Measurements from ENCODE around the gene STK32B. TPM values are rescaled to one million over a fixed set of nuclear protein-coding genes. Genes with fewer than 3 reads are reported as not detected.
"Not testable (repeated sequence)": the region's sequence is repeated elsewhere in the genome, so short reads cannot be mapped to it uniquely, and the experiment has no call there.

STK32B gene
- total and polyA plus RNA-seq, 2 experiments from 2014 or later: not detected

DNA sequence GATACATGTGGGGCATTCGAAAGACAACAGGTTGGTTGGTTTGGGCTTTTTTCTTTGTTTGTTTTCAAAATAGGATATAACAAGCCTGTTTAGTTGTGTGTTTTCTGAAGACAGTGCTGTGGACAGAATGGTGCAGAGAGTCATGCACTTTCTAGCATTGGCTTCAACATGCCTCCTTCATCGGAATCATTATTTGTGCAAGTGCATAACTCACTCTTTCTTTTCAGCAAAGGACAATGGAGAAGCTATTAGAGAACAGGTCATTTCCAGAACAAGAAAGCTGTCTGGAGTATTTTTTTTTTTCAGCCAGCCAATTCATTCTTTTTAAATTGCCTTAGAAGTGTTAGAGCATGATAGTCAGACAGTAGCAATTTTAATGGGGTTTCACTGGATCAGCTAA, 225.8 kb downstream of the STK32B start:
- Histone ChIP-seq H3K4me3 (no peak overlapping the region), H3K27ac (no peak overlapping the region), H3K4me1 (ENCODE audit: low read depth) (no peaks in the 10 kb centered on the region), H3K27me3 (no peaks in the 10 kb centered on the region), H3K36me3 (no peaks in the 10 kb centered on the region), H3K9me3 (ENCODE audit: low read depth) (no peaks in the 10 kb centered on the region)
- TF ChIP-seq, protein P1, sequence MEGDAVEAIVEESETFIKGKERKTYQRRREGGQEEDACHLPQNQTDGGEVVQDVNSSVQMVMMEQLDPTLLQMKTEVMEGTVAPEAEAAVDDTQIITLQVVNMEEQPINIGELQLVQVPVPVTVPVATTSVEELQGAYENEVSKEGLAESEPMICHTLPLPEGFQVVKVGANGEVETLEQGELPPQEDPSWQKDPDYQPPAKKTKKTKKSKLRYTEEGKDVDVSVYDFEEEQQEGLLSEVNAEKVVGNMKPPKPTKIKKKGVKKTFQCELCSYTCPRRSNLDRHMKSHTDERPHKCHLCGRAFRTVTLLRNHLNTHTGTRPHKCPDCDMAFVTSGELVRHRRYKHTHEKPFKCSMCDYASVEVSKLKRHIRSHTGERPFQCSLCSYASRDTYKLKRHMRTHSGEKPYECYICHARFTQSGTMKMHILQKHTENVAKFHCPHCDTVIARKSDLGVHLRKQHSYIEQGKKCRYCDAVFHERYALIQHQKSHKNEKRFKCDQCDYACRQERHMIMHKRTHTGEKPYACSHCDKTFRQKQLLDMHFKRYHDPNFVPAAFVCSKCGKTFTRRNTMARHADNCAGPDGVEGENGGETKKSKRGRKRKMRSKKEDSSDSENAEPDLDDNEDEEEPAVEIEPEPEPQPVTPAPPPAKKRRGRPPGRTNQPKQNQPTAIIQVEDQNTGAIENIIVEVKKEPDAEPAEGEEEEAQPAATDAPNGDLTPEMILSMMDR (IDR thresholded peaks at IDR 0.05; ENCODE audit: low read depth, low read length): no peak
- no peak for DNase-seq (ENCODE audit: low read depth in 1 of 2, low spot score in 1 of 2)

DNA sequence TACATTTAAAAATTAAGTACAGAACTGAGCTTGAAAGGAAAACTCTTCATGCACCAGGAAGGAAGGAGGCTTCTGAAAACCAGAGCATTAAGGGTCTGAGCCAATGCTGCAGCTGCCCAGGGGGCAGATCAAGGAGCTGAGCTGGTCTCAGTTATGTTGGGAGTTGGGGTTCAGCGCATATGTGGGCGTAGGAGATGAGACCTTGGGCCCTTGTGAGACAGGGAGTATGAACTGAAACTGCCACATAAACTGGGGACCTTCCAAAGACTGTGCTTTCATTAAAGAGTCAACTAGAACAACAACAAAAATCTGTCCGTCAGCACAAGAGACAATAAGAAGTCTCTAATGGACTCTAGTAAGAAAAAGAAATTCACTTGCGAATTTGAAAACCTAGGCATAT, 226.9 kb downstream of the STK32B start:
- H3K4me3 ChIP-seq: no peak overlapping the region
- TF ChIP-seq, protein P1 (IDR thresholded peaks at IDR 0.05; ENCODE audit: low read depth, low read length): no peak
- no peaks in the 10 kb centered on the region for H3K9me3 ChIP-seq (ENCODE audit: low read depth)
- H3K4me1 ChIP-seq (ENCODE audit: low read depth): no peaks in the 10 kb centered on the region
- no peaks in the 10 kb centered on the region for H3K27me3 ChIP-seq
- no peak overlapping the region for H3K27ac ChIP-seq
- no peak for DNase-seq (ENCODE audit: low read depth in 1 of 2, low spot score in 1 of 2)
- H3K36me3 ChIP-seq: no peaks in the 10 kb centered on the region

DNA sequence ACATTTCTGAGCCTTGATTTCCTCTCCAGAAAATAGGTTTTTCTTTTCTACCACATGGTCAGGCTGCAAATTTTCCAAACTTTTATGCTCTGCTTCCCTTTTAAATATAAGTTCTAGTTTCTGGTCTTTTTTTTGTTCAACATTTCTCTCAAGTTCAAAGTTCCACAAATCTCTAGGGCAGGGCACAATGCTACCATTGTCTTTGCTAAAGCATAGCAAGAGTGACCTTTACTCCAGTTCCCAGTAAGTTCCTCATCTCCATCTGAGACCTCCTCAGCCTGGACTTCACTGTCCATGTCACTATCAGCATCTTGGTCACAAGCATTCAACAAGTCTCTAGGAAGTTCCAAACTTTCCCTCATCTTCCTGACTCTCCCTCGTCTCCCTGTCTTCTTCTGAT, 228.8 kb downstream of the STK32B start:
- H3K27me3 ChIP-seq; H3K4me1 ChIP-seq (ENCODE audit: low read depth); H3K36me3 ChIP-seq; H3K27ac ChIP-seq; H3K4me3 ChIP-seq; DNase-seq (ENCODE audit: low read depth in 1 of 2, low spot score in 1 of 2); H3K9me3 ChIP-seq (ENCODE audit: low read depth): not testable (repeated sequence)

DNA sequence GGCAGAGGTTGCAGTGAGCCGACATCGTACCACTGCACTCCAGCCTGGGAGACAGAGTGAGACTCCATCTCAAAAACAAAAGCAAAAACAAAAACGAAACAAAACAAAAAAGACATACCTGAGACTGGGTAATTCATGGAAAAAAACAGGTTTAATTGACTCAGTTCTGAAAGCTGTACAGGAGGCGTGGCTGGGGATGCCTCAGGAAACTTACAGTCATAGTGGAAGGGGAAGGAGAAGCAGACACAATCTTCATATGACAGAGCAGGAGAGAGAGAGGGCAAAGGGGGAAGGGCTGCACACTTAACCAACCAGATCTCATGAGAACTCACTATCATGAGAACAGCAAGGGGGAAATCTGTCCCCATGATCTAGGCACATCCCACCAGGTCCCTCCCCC, 229.5 kb downstream of the STK32B start:
- Histone ChIP-seq H3K4me3 (no peak overlapping the region), H3K4me1 (ENCODE audit: low read depth) (no peaks in the 10 kb centered on the region), H3K27me3 (no peaks in the 10 kb centered on the region), H3K27ac (no peak overlapping the region), H3K36me3 (no peaks in the 10 kb centered on the region), H3K9me3 (ENCODE audit: low read depth) (no peaks in the 10 kb centered on the region)
- no peak for DNase-seq (ENCODE audit: low read depth in 1 of 2, low spot score in 1 of 2)
- TF ChIP-seq, protein P1 (IDR thresholded peaks at IDR 0.05; ENCODE audit: low read depth, low read length): no peak

DNA sequence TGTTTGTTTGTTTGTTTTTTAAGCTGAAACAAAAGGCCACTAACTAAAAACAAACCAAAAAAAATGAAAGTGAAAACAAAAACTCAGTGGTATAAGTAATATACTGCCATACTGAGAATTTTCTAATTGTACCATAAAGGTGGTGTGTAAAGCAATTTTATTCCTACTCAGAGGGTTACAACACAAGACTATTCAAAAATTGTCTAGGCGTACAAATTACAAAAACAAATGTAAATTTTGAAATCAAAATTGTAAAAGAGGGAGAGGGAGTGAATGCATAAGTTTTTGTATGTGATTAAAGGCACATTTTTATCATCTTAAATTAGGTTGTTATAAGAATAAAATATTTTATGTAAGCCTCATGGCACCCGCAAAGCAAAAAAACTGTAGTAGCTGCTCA, 232.6 kb downstream of the STK32B start:
- Histone ChIP-seq H3K27me3 (no peaks in the 10 kb centered on the region), H3K36me3 (no peaks in the 10 kb centered on the region), H3K27ac (no peak overlapping the region), H3K4me3 (no peak overlapping the region), H3K9me3 (ENCODE audit: low read depth) (no peaks in the 10 kb centered on the region), H3K4me1 (ENCODE audit: low read depth) (no peaks in the 10 kb centered on the region)
- TF ChIP-seq, protein P1 (IDR thresholded peaks at IDR 0.05; ENCODE audit: low read depth, low read length): no peak
- no peak for DNase-seq (ENCODE audit: low read depth in 1 of 2, low spot score in 1 of 2)

DNA sequence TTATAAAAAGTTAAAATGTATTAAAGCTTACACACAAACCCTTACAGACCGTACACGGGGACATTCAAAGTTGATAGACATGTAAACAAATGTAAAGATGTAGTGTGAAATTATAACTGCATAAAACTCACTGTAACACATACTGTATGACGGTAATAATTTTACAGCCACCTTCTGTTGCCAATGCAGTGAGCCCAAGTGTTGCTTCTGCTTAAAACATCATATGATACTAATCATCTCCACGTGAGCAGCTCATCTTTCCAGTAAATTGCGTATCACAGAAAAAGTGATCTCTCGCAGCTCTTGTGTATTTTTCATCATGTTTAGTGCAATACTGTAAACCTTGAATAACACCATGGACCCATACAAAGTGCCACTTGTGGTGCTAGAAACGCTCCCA, 233.2 kb downstream of the STK32B start:
- H3K27ac ChIP-seq: no peak overlapping the region
- no peaks in the 10 kb centered on the region for H3K9me3 ChIP-seq (ENCODE audit: low read depth)
- H3K4me1 ChIP-seq (ENCODE audit: low read depth): no peaks in the 10 kb centered on the region
- TF ChIP-seq, protein P1 (IDR thresholded peaks at IDR 0.05; ENCODE audit: low read depth, low read length): no peak
- no peaks in the 10 kb centered on the region for H3K27me3 ChIP-seq
- no peak for DNase-seq (ENCODE audit: low read depth in 1 of 2, low spot score in 1 of 2)
- H3K36me3 ChIP-seq: no peaks in the 10 kb centered on the region
- no peak overlapping the region for H3K4me3 ChIP-seq

Measured in cardiac muscle cell (in vitro differentiated cells and primary cell).